Stimulated activated CD4-positive, alpha-beta T cell treated with anti-CD3 and anti-CD28 coated beads, TNF-alpha, amount 100 ng/mL, for 1 hour (primary cell): Measurements from ENCODE around the gene DHX16.

Experiments
- DNase-seq, 3 donors: peaks; one replicate each; pipeline ENCODE4 v3.0.0-alpha.2; 2020; ENCODE audit warnings: low read depth in 3 of 3, low spot score in 1 of 3

DHX16 gene

DNA sequence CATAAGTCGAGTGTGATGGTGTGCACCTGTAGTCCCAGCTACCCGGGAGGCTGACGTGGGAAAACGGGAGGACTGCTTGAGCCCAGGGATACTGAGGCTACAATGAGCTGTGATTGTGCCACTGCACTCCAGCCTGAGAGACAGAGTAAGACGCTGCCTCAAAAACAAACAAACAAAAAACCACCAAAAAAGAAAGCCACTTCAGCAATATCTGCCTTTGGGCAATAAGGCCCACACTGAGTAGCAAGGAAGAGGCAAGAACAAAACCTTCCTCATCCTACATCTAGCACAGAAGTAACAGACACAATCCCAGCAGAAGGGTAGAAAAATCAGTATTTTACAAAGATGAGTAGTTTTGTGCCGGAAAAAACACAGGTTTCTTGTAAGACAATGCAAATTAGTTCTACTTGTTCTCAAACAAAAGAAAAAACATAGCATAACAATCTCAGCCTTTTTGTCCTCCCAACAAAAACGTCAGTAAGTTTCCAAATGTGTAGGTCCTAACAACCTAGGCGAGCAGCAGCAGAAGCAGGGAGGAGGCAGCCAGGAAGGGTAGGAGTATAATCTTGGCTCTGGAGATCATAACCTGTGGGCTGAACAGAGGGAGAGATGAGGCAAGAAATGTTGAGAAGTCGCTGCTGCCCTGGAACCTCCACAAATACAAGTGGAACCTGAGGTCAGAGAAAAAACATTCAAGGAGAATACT, 61.5 kb downstream of the DHX16 start:
- DNase-seq = no peak

DNA sequence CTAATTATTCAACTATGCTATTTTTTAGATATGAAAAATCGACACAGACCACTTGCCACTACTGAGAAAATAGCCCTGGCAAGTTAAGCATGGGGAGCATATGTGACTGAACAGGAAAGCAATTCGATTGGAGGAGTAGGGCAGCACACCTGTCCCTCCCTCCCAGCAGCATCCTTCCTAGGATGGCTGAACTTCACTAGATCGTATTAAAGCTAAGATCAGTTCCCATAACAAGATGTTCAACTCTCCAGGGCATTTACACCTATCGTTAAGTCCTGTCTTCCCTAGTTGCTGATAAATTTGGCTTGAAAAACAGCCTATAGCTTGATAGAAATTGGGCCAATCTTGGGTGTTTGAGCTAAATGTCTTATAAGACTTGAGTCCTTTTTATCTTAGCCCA, 62.7 kb downstream of the DHX16 start:
- DNase-seq = no peak

DNA sequence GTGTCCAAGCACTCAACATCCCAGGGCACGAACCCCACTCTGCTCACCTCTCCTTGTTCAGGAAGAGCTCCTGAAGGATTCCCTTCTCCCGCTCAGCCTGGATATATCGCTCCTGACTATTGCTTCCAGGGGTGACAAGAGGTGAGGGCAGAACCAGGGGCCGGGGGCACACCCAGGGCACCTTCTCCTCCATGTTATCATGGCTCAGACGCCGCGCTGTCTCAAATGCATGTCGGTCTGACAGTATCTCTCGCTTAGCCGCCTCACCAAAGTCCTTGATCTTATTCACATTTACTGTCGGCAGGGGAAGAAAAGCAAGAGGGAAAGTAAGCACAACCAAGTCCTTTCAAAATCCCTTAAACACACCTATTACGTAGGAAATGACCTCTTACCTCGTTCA, 68.8 kb downstream of the DHX16 start:
- DNase-seq = no peak
